NCI-H2107 treated with DMSO at 0.1 percent for 48 hours (cell line): ENCODE measurements around the gene ZFP62.
"Not testable (repeated sequence)": the region's sequence is repeated elsewhere in the genome, so short reads cannot be mapped to it uniquely, and the experiment has no call there.

Experiments used
- DNase-seq: peaks from one replicate; lab custom pipeline; 2025; ENCODE audit not compliant: unreplicated experiment; lab: John Stamatoyannopoulos, UW

The ZFP62 gene

DNA sequence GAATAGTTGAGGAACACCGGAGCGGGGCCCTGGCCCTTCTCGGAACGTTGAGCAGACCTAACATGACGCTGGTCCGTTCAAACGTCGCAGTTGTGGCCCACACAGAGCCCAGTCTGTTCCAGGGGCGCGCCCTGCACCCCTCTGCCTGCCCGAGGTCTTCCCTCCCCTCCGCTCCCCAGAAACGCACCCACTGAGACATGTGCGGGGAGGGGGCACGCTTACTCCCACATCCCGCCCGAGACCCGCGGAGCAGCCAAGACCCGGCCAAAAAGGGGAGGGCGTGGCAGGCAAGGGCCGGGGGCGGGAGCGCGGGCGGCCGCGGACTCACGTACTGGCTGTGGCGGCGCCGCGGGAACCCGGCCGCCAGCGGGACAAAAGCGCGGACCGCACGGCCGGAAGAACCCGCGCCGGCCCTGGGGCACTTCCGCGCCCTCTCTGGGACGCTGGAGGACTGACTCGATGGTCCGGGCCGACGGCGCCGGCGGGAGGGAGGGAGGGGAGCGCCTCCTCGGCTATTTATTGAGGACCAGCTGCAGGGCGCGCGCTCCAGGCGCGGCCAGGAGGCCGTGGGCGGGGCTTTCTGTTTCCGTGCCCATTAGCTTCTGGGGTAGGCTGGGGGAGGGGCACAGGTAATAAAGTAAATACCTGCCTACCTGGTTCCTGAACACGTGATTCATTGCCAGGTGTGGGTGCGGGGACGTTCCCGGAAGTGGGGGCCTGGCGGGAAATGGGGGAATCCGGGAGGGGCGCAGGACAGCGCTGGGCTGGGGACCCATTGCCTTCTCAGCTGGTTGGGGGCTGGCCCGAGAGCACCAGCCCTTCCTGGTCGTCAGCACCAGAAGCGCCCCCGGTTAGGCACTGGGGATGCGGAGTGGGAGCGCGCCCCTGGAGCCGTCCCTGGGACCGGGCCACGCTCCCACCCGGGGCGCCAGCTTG is at the start of gene ZFP62:
ZFP62 (minus strand) TSS at position 390 of the 936 bp plus-strand sequence; CDS start at position 333, 57 bp downstream.
- DNase-seq, result peak; percentile 16

DNA sequence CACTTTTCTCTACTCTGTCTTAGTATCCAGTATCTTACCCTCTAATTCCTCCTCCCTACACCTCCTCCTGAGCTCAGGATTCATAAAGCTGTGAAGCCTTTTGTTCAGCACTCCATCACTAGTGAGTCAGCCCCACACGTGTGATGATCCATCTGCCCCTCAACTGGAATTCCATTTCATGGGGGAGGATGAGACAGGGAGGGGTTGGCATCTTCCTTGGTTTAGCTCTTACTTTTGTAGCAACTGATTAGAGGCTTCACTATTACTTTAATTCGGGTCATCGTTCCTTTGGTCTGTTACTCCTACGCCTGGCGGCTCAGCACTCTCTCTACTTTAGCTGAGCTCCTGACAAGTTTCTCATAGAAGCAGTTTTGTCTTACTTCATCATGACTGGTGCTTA is 49.7 kb upstream of the ZFP62 start:
- DNase-seq, result no peak

DNA sequence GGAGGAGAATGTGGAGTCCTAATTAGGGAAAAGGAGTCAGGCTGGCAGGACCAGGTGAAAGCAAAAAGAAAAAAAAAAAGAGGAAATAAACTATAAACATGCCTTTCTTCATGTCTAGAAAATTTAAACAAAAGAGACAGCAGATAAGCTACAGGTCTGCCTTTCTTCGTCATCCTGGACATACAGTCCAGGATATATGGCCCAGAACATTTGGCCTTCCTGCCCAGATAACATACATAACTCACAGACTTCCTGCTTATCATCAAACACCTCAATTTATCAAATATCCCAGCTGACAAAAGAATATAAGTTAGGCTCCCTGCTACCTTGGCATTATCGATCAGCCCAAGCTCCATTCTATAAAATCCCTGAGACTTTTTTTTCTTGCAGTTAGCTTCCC is 49.1 kb upstream of the ZFP62 start:
- no peak for DNase-seq

DNA sequence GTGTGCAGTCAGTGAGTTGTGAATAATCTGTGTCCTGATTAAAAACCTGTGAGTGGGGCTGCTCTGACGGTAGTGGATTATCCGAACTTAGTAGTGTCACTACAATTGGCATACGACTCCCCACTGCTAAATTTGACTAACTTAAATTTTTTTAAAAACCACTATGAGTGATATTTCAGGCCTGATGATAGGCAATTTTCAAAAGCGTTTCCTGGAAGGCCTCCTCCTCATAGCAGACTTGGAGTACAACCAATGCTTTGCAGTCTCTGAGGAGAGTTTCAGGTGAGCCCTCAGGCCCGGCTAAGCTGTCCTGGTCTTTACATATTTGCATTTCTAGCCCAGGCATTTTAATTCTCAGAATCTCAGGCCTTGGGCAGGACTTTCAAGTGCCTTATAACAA is 48.7 kb upstream of the ZFP62 start:
- DNase-seq, result no peak

DNA sequence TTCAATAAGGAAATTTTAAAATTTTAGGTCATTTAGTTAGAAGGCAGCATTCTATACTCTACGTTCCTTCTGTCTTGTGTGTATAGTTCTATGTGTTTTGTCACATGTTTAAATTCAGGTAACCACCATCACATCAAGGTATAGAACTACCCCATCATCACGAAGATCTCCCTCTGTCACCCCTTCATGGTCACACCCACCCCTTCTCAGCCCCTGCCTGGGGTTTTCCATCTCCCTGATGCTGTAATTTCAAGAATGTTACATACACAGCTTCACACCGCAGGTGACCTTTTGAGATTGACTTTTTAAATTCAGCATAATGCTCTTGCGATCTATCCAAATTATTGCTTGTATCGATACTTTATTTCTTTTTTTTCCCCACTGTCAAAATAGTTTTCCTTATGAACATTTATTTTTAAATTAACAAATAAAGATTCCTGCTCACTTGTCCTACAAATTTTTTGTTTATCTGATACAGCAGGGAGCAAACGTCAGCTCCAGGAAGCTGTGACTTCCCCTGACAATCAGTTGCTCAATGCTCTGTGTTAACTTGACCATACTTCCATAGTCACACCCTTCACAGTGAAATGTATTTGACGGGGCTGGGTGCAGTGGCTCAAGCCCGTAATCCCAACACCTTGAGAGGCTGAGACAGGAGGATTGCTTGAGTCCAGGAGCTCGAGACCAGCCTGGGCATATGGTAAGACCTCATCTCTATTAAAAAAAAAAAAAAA is 48.1 kb upstream of the ZFP62 start:
- no peak for DNase-seq

DNA sequence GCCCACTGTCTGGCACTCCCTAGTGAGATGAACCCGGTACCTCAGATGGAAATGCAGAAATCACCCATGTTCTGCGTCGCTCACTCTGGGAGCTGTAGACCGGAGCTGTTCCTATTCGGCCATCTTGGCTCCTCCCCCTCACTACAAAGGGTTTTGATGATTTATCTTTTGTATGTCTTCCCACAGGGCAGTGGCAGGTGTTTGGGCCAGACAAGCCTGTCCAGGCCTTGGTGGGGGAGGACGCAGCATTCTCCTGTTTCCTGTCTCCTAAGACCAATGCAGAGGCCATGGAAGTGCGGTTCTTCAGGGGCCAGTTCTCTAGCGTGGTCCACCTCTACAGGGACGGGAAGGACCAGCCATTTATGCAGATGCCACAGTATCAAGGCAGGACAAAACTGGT is 47.3 kb upstream of the ZFP62 start:
- no peak for DNase-seq

- no peak for DNase-seq
These were observed 40.4 kb upstream of the ZFP62 start for GRCh38 chr5:180901319-180902009.

DNA sequence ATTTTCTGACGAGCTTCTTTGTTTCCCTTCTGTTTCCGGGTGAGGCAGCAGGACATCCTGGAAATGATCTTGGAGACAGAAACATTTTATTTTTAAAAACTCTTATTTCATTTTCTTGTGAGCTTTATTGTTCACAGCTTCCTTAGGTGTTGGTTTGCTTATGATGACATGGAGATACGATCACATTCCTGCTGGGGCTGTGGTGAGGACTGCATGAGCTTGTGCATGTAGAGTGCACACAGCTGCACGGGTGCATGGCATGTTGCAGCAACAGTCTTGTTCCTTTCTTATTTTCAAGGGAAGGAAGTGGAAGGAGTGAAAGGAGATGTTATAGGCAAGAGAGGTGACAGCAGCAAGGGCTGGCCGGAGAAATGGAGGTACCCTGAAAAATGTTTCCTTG is 39.1 kb upstream of the ZFP62 start:
- DNase-seq, result no peak

DNA sequence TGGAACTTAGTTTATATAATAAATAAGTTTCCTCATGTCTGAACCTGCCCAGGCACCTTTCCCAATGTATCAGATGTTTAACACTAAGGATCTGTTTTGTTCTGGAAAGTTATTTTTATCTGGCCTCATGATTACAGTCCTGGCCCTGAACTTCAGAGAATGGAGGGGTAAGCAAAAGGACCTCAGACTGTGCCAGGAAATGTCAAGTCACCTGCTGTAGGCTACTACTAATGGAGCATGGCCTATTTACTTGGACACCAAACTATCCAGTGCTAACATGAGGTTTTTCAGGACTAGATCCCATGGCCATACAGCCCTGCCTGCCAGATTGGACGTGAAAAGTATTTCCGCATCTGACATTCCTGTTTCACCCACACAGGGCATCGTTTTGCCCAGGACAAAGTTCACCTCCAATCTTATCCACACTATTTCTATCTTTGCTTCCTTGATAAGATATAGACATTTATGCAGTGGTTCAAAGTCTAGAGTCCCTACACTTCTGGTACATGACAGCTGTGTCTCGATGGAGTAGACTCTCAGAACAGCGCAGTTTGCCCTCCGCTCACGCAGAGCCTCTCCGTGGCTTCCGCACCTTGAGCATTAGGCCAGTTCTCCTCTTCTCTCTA is 37.7 kb upstream of the ZFP62 start, which contains the start of gene BTNL8:
BTNL8 (plus strand) TSS at position 539 of the 626 bp plus-strand sequence. CDS start 152 bp downstream, outside the sequence.
- DNase-seq, result no peak

DNA sequence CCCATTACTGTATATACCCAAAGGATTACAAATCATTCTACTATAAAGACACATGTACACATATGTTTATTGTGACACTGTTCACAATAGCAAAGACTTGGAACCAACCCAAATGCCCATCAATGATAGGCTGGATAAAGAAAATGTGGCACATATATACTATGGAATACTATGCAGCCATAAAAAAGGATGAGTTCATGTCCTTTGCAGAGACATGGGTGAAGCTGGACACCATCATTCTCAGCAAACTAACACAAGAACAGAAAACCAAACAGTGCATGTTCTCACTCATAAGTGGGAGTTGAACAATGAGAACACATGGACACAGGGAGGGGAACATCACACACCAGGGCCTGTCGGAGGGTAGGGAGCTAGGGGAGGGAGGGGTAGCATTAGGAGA is 34.3 kb upstream of the ZFP62 start:
- DNase-seq, result not testable (repeated sequence)

GRCh38 chr5:180889381-180889780 is 28.3 kb upstream of the ZFP62 start:
- DNase-seq, result no peak

DNA sequence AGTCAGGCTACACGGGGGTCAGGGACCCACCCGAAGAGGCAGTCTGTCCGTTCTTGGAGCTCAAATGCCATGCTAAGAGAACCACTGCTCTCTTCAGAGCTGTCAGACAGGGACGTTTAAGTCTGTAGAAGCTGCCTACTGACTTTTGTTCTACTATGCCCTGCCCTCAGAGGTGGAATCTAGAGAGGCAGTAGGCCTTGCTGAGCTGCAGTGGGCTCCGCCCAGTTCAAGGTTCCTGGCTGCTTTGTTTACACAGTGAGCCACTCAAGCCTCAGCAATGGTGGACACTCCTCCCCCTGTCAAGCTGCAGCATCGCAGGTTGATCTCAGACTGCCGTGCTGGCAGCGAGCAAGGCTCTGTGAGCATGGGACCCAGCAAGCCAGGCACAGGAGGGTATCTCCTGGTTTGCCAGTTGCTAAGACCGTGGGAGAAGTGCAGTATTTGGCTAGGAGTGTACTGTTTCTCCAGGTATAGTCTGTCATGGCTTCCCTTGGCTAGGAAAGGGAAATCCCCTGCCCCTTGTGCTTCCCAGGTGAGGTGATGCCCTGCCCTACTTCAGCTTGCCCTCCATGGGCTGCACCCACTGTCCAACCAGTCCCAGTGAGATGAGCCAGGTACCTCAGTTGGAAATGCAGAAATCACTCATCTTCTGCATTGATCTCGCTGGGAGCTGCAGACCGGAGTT is 24.9 kb upstream of the ZFP62 start:
- not testable (repeated sequence) for DNase-seq

GRCh38 chr5:180875860-180876426 is 14.9 kb upstream of the ZFP62 start:
- DNase-seq, result no peak

- DNase-seq, result no peak
These were observed 13.9 kb upstream of the ZFP62 start for GRCh38 chr5:180874804-180875582.

GRCh38 chr5:180873615-180874520 is 12.8 kb upstream of the ZFP62 start:
- DNase-seq, result no peak

DNA sequence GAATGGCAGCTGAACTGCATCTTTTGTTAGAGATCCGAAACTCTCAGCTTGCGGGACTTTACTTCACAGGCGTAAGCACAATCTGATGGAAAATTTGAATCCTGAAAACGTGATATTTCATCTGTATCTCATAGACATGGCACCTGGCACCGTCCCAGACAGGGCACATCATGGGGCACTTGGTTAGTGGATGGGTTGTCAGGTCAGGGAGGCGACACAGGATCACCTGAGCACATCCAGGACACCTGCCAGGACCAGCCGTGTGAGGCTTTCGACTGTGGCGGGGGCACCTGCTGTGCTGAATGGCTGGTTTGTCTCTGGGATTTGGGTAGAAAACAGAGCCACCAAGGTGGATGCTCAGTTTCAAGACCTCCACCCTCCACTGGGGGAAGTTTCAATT is 11.3 kb upstream of the ZFP62 start:
- no peak for DNase-seq

GRCh38 chr5:180870276-180871068 is 9.4 kb upstream of the ZFP62 start:
- no peak for DNase-seq
